Gastroesophageal sphincter (tissue), 4 donors: Measurements from ENCODE around the gene GNAI3. TPM values are rescaled to one million over a fixed set of nuclear protein-coding genes. Genes with fewer than 3 reads are reported as not detected.

Source experiments
- ATAC-seq: fragments of 150-250 bp; one replicate; pipeline ENCODE4 v1.9.1; 2016; ENCODE audit warnings: mild to moderate bottlenecking, moderate library complexity
- H3K27ac ChIP-seq, 4 donors: fragments of 200-600 bp; sonication (generic) in 3 of 4; 1 replicate in 3 of 4; 2 replicates in 1 of 4; pipeline ENCODE4 v1.5.1; 2016 to 2019
- H3K27me3 ChIP-seq: fragments of 200-600 bp; sonication (generic); one replicate; pipeline ENCODE4 v1.5.1; 2019
- H3K36me3 ChIP-seq, 2 donors: fragments of 200-600 bp; sonication (generic); one replicate each; pipeline ENCODE4 v1.5.1; 2019; ENCODE audit warnings: control low read depth in 1 of 2
- H3K4me1 ChIP-seq, 3 donors: fragments of 200-600 bp; sonication (generic); 1 replicate in 2 of 3; 2 replicates in 1 of 3; pipeline ENCODE4 v1.5.1; 2016 to 2019; ENCODE audit warnings: control low read depth in 2 of 3
- H3K4me3 ChIP-seq, 2 donors: fragments of 200-600 bp; sonication (generic); one replicate each; pipeline ENCODE4 v1.5.1; 2019; ENCODE audit warnings: mild to moderate bottlenecking in 1 of 2, moderate library complexity in 1 of 2
- H3K9me3 ChIP-seq, 3 donors: fragments of 200-600 bp; sonication (generic); one replicate each; pipeline ENCODE4 v1.5.1; 2017 to 2019; ENCODE audit warnings: control low read depth in 2 of 3
- CTCF ChIP-seq, 4 experiments: fragments of 200-600 bp in 2 of 4; fragments of 450-650 bp in 2 of 4; sonication (generic) in 1 of 4; IDR thresholded peaks; one replicate each; pipeline ENCODE4 v1.5.1; 2017 to 2019; ENCODE audit warnings: antibody characterized with exemption in 4 of 4, mild to moderate bottlenecking in 2 of 4, moderate library complexity in 2 of 4
- EP300 ChIP-seq: sonication (generic); formaldehyde crosslinking; IDR thresholded peaks from one replicate; pipeline ENCODE4 v1.6.1; 2017; ENCODE audit warnings: antibody characterized with exemption, mild to moderate bottlenecking
- POLR2A ChIP-seq, 2 donors: fragments of 450-650 bp; IDR thresholded peaks; one replicate each; pipeline ENCODE4 v1.6.1; 2017; ENCODE audit warnings: antibody characterized with exemption in 2 of 2, mild to moderate bottlenecking in 2 of 2, moderate library complexity in 1 of 2
- POLR2AphosphoS5 ChIP-seq: sonication (generic); formaldehyde crosslinking; IDR thresholded peaks from one replicate; pipeline ENCODE4 v1.6.1; 2017; ENCODE audit warnings: antibody characterized with exemption
- WGBS, 2 donors: methylation state at CpG; one replicate each; pipeline ENCODE4 v1.1.5; 2018; ENCODE audit warnings: low coverage in 1 of 2; 5-methylcytosine and 5-hydroxymethylcytosine counted together
- total RNA-seq, 4 donors: library from RNA; depleted of rRNA; stranded (reverse); fragments of >200 nt; gene quantifications; one replicate each; pipeline ENCODE4 v1.1.0, GENCODE V29; 2016

The GNAI3 gene
- total RNA-seq, 4 donors from 2014 or later = 6.6 to 9.4 (median 8.0) TPM

- peak; percentile 28 for TF ChIP-seq POLR2AphosphoS5
- TF ChIP-seq EP300 = no peak
- no peak for TF ChIP-seq POLR2A (IDR thresholded peaks at IDR 0.05)
- no peak for TF ChIP-seq CTCF (IDR thresholded peaks at IDR 0.05)
- H3K36me3 ChIP-seq = peaks cover 0 to 8% of the 10 kb centered on the region in 2 donors
- H3K27ac ChIP-seq = peak overlapping the region in 1 of 4 donors; percentile 6
- peak; percentile 57 for ATAC-seq
- H3K4me3 ChIP-seq = no peak overlapping the region
- H3K27me3 ChIP-seq = no peaks in the 10 kb centered on the region
- no peaks in the 10 kb centered on the region for H3K9me3 ChIP-seq
- peaks cover 0 to 53% (median 15%) of the 10 kb centered on the region in 3 donors for H3K4me1 ChIP-seq
- WGBS, 2 donors = 42 to 76% methylated on average over 3 to 6 of the region's 9 CpGs
Observed at GRCh38 chr1:109636201-109636952, 88.0 kb downstream of the GNAI3 start.

GRCh38 chr1:109637446-109637845 lies 89.0 kb downstream of the GNAI3 start:
- Histone ChIP-seq H3K9me3 (no peaks in the 10 kb centered on the region), H3K27ac (no peak overlapping the region), H3K27me3 (no peaks in the 10 kb centered on the region), H3K36me3 (no peaks in the 10 kb centered on the region), H3K4me1 (peaks cover 0 to 42% (median 15%) of the 10 kb centered on the region in 3 donors), H3K4me3 (no peak overlapping the region)
- no peak for ATAC-seq
- no peak for TF ChIP-seq CTCF (IDR thresholded peaks at IDR 0.05)
- TF ChIP-seq EP300 = no peak
- TF ChIP-seq POLR2A (IDR thresholded peaks at IDR 0.05) = no peak
- TF ChIP-seq POLR2AphosphoS5 = no peak
- WGBS, 2 donors = 95 to 98% methylated on average over 7 of the region's 7 CpGs

- Histone ChIP-seq H3K9me3 (no peaks in the 10 kb centered on the region), H3K4me1 (peaks cover 0 to 39% (median 17%) of the 10 kb centered on the region in 3 donors), H3K27me3 (no peaks in the 10 kb centered on the region), H3K27ac (no peak overlapping the region), H3K4me3 (no peak overlapping the region), H3K36me3 (no peaks in the 10 kb centered on the region)
- TF ChIP-seq EP300 = no peak
- no peak for TF ChIP-seq CTCF (IDR thresholded peaks at IDR 0.05)
- no peak for TF ChIP-seq POLR2AphosphoS5
- no peak for TF ChIP-seq POLR2A (IDR thresholded peaks at IDR 0.05)
- ATAC-seq = no peak
- WGBS, 2 donors = 100% methylated on average over 1 to 3 of the region's 9 CpGs
Observed at GRCh38 chr1:109639063-109639840, 90.8 kb downstream of the GNAI3 start.

- no peak for ATAC-seq
- no peak overlapping the region for H3K4me3 ChIP-seq
- H3K4me1 ChIP-seq = peaks cover 0 to 39% (median 17%) of the 10 kb centered on the region in 3 donors
- no peaks in the 10 kb centered on the region for H3K27me3 ChIP-seq
- H3K9me3 ChIP-seq = no peaks in the 10 kb centered on the region
- H3K27ac ChIP-seq = no peak overlapping the region
- no peaks in the 10 kb centered on the region for H3K36me3 ChIP-seq
- 17 to 43% methylated on average over 1 to 4 of the region's 6 CpGs for WGBS, 2 donors
- TF ChIP-seq CTCF (IDR thresholded peaks at IDR 0.05) = no peak
- no peak for TF ChIP-seq POLR2AphosphoS5
- no peak for TF ChIP-seq EP300
- no peak for TF ChIP-seq POLR2A (IDR thresholded peaks at IDR 0.05)
Observed at GRCh38 chr1:109639841-109640184, 91.4 kb downstream of the GNAI3 start.
